HepG2 (cell line): ENCODE data around the gene GRK6.

Experiments used
- ARNTL ChIP-seq: sonication (generic); formaldehyde crosslinking; IDR thresholded peaks from 2 replicates; pipeline ENCODE4 v1.4.0; 2020; ENCODE audit warnings: mild to moderate bottlenecking, missing genetic modification reagents
- ESRRA ChIP-seq: sonication (generic); formaldehyde crosslinking; IDR thresholded peaks from 2 replicates; pipeline ENCODE4 v1.5.1; 2020; ENCODE audit warnings: mild to moderate bottlenecking, low read depth, missing genetic modification reagents
- ETV6 ChIP-seq: sonication (generic); formaldehyde crosslinking; conservative IDR thresholded peaks from 2 replicates; pipeline ENCODE4 v1.4.0; 2020; ENCODE audit warnings: missing genetic modification reagents
- NFYC ChIP-seq: IDR thresholded peaks from 2 replicates; pipeline ENCODE4 v1.6.1; 2016; ENCODE audit warnings: missing genetic modification reagents, missing compliant biosample characterization
- PRDM10 ChIP-seq: sonication (generic); formaldehyde crosslinking; IDR thresholded peaks from 2 replicates; pipeline ENCODE4 v1.4.0; 2020; ENCODE audit warnings: low read depth, missing genetic modification reagents
- RELA ChIP-seq: sonication (generic); formaldehyde crosslinking; IDR thresholded peaks from 2 replicates; pipeline ENCODE4 v1.4.0; 2020; ENCODE audit warnings: missing genetic modification reagents
- SRF ChIP-seq: IDR thresholded peaks from 2 replicates; pipeline ENCODE4 v1.6.1; 2011; ENCODE audit warnings: mild to moderate bottlenecking, low read depth, low read length, moderate library complexity
- SUZ12 ChIP-seq: fragments of 150-350 bp; IDR thresholded peaks from 2 replicates; pipeline ENCODE4 v1.6.1; 2014; ENCODE audit warnings: low read depth, low read length
- ZBTB26 ChIP-seq: IDR thresholded peaks from 2 replicates; pipeline ENCODE4 v1.6.1; 2016; ENCODE audit warnings: missing compliant biosample characterization, missing genetic modification reagents, borderline replicate concordance
- ZNF30 ChIP-seq: sonication (generic); formaldehyde crosslinking; IDR thresholded peaks from 2 replicates; pipeline ENCODE4 v1.5.0; 2020; ENCODE audit warnings: mild to moderate bottlenecking, missing genetic modification reagents
- ZNF570 ChIP-seq: sonication (generic); formaldehyde crosslinking; IDR thresholded peaks from 2 replicates; pipeline ENCODE4 v1.4.0; 2020; ENCODE audit warnings: mild to moderate bottlenecking, missing genetic modification reagents, borderline replicate concordance
- TF ChIP-seq, protein P1 (sequence below): sonication (generic); formaldehyde crosslinking; IDR thresholded peaks from 2 replicates; pipeline ENCODE4 v1.5.0; 2020; ENCODE audit warnings: mild to moderate bottlenecking, missing genetic modification reagents, moderate library complexity
- TF ChIP-seq, protein P2 (sequence below), 2 experiments: IDR thresholded peaks; 2 replicates each; pipeline ENCODE4 v1.6.1; 2011 to 2012; ENCODE audit warnings: low read length in 2 of 2, borderline replicate concordance in 1 of 2, low read depth in 1 of 2, mild to moderate bottlenecking in 1 of 2, moderate library complexity in 1 of 2
- TF ChIP-seq, protein P3 (sequence below): sonication (generic); formaldehyde crosslinking; conservative IDR thresholded peaks from 2 replicates; pipeline ENCODE4 v1.5.0; 2020; ENCODE audit warnings: missing genetic modification reagents

GRCh38 chr5:177383181-177383580 lies 43.3 kb upstream of the GRK6 start:
- TF ChIP-seq, protein P1, sequence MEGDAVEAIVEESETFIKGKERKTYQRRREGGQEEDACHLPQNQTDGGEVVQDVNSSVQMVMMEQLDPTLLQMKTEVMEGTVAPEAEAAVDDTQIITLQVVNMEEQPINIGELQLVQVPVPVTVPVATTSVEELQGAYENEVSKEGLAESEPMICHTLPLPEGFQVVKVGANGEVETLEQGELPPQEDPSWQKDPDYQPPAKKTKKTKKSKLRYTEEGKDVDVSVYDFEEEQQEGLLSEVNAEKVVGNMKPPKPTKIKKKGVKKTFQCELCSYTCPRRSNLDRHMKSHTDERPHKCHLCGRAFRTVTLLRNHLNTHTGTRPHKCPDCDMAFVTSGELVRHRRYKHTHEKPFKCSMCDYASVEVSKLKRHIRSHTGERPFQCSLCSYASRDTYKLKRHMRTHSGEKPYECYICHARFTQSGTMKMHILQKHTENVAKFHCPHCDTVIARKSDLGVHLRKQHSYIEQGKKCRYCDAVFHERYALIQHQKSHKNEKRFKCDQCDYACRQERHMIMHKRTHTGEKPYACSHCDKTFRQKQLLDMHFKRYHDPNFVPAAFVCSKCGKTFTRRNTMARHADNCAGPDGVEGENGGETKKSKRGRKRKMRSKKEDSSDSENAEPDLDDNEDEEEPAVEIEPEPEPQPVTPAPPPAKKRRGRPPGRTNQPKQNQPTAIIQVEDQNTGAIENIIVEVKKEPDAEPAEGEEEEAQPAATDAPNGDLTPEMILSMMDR (CRISPR knock-in tag), result no peak
- TF ChIP-seq ZNF570 (CRISPR knock-in tag) (no peak), SRF (no peak), SUZ12 (no peak), PRDM10 (no peak), ZBTB26 (CRISPR knock-in tag) (no peak), RELA (CRISPR knock-in tag) (no peak), ZNF30 (CRISPR knock-in tag) (no peak), NFYC (CRISPR knock-in tag) (no peak), ETV6 (no peak), ARNTL (no peak), ESRRA (no peak)
- TF ChIP-seq, protein P2, sequence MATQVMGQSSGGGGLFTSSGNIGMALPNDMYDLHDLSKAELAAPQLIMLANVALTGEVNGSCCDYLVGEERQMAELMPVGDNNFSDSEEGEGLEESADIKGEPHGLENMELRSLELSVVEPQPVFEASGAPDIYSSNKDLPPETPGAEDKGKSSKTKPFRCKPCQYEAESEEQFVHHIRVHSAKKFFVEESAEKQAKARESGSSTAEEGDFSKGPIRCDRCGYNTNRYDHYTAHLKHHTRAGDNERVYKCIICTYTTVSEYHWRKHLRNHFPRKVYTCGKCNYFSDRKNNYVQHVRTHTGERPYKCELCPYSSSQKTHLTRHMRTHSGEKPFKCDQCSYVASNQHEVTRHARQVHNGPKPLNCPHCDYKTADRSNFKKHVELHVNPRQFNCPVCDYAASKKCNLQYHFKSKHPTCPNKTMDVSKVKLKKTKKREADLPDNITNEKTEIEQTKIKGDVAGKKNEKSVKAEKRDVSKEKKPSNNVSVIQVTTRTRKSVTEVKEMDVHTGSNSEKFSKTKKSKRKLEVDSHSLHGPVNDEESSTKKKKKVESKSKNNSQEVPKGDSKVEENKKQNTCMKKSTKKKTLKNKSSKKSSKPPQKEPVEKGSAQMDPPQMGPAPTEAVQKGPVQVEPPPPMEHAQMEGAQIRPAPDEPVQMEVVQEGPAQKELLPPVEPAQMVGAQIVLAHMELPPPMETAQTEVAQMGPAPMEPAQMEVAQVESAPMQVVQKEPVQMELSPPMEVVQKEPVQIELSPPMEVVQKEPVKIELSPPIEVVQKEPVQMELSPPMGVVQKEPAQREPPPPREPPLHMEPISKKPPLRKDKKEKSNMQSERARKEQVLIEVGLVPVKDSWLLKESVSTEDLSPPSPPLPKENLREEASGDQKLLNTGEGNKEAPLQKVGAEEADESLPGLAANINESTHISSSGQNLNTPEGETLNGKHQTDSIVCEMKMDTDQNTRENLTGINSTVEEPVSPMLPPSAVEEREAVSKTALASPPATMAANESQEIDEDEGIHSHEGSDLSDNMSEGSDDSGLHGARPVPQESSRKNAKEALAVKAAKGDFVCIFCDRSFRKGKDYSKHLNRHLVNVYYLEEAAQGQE (IDR thresholded peaks at IDR 0.05; ENCODE audit: borderline replicate concordance in 1 of 2, low read depth in 1 of 2, low read length in 2 of 2), result no peak
- TF ChIP-seq, protein P3, sequence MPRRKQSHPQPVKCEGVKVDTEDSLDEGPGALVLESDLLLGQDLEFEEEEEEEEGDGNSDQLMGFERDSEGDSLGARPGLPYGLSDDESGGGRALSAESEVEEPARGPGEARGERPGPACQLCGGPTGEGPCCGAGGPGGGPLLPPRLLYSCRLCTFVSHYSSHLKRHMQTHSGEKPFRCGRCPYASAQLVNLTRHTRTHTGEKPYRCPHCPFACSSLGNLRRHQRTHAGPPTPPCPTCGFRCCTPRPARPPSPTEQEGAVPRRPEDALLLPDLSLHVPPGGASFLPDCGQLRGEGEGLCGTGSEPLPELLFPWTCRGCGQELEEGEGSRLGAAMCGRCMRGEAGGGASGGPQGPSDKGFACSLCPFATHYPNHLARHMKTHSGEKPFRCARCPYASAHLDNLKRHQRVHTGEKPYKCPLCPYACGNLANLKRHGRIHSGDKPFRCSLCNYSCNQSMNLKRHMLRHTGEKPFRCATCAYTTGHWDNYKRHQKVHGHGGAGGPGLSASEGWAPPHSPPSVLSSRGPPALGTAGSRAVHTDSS (CRISPR knock-in tag), result no peak
